HG03103 (cell line): ENCODE data around the gene BAK1.

ENCODE experiments used
- ATAC-seq: cut with Tn5 transposase; IDR thresholded peaks from one replicate; pipeline ENCODE4 v1.9.1; 2021; ENCODE audit warnings: low read depth; ENCODE audit not compliant: unreplicated experiment

Gene BAK1

DNA sequence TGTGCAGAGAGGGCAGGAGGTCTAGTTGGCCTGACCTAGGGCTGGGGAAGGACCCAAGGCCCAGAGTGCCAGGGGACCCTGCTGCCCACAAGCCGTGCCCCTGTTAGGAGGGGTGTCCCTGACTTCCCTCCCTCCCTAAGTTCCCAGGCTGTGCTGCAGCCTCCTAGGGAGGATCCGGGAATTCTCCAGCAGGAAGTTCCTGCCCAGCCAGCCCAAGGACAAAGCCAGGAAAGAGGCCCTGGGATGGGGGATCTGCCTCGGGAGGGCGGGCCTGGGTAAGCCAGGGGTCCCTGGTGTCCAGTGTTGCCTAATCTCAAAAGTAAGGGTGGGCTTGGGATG lies 9.3 kb upstream of the BAK1 start:
- no peak for ATAC-seq

DNA sequence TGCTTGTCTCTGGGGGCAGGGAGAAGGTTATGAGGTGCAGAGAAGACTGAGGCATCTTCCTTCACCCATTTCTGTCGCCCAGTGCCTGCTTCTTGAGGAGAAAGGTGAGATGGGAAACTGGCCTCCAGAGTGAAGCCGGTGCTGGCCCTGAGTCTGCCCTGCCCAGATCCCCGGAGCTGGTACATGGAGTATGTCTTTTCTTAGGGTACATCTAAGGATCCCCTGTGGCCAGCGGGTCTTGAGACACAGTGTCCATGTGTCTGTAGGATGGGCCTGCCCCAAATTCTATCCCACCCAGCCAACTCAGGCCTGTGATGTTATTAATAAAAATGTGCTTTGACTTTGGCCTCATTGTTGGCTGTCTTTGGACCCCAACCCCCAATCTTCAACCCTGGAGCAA lies 8.8 kb upstream of the BAK1 start:
- ATAC-seq: no peak

DNA sequence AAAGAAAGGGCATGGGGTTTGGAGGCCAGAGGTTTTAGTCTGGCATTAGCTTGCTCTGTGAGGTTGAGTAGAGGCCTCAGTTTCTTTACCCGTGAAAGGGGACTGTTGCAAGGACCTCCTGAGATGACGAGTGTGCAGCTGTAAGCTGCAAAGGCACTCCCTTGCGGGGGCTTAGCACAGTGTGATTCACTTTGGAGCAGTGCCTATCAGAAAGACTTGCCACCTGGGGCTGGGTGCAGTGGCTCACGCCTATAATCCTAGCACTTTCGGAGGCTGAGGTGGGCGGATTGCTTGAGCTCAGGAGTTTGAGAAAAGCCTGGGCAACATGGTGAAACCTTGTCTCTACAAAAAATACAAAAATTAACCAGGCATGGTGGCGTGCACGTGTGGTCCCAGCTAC lies 7.5 kb upstream of the BAK1 start:
- ATAC-seq: no peak

DNA sequence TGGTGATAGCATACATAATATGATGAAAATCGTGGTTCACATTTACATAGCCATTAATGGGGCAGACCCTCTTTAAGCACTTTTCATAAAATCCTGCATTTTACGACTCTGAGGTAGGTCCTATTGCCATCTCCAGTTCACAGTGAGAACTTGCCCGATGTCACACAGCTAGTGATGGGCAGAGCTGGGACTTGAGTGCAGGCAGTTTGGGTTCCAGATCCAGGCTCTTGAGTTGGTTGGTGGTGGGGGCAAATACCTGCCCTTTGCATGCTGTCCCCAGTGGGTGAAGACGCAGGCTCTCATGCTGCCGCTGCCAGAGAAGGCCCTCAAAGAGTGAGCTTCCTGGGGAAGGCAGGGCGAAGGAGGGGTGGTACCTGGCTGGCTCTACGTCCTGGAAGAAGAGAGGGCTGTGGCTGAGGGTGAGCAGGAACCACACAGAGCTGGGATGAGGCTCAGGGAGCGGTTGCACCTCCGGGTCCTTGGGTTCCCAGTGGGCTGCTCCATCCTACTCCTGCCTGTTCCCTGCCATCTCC lies 6.1 kb upstream of the BAK1 start:
- ATAC-seq: no peak

DNA sequence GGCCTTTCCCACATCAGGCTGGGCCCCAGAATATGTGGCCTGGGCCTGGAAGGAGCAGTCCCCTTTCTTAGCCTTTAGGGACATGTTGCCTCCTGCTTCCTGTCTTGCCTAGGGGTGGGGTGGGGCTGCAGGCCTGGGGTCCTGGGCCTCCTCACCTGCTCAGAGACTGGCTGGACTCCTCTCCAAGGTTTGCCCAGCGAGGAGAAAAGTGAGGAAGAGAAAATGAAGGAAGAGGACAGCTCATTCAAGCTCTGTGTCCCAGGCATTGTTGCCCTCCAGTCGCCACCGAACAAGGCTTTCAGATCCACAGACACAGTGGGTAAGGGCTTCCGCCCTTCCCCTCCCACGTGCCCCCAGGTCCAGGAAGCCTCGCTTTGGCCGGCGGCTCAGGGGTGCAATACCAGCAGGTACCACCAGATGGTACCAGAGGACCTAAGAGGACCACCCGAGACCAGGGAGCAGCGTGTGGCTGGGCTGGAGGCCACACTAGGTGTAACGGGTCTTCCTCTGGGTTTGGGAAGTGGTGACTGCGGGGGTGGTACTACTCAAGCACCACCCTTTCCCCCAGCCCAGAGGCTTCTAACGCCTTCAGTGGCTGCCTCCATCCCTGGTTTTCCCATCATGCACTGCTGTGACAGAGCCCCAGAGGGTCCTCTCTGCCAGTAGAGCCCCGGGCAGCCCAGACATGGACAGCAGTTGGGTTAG lies 5.5 kb upstream of the BAK1 start:
- peak; percentile 52 for ATAC-seq

DNA sequence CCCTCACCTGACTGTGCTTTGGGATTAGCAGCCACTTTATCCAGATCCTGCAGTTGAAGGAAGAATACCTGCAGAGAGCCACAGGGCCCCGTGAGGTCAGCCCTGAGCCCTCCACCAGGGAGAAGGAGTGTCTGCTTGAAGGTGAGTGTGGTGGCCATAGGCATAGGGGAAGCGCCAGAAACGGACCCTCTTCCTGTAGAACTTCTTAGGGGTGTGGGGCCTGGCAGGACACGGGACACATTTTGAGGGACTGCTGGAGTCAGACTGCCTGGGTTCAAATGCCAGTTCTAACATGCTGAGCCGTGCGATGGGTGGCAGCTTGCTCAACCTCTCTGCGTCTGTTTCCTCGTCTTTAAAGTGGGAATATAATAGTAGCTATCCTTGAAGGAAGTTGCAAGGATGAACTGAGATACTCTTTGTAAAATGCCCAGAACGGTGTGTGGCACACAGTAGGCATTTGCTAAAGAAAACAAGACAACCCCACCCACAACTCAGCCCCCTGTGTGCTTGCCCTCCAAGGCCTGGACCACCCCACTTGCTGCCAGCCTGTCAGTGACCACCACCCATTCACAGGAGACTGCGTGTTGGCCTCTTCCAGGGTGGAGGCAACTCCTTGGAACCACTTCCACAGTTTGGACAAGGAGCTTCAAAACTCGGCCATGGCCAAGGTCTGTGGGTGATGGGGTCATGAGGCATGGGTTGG lies 4.8 kb upstream of the BAK1 start:
- ATAC-seq: no peak

DNA sequence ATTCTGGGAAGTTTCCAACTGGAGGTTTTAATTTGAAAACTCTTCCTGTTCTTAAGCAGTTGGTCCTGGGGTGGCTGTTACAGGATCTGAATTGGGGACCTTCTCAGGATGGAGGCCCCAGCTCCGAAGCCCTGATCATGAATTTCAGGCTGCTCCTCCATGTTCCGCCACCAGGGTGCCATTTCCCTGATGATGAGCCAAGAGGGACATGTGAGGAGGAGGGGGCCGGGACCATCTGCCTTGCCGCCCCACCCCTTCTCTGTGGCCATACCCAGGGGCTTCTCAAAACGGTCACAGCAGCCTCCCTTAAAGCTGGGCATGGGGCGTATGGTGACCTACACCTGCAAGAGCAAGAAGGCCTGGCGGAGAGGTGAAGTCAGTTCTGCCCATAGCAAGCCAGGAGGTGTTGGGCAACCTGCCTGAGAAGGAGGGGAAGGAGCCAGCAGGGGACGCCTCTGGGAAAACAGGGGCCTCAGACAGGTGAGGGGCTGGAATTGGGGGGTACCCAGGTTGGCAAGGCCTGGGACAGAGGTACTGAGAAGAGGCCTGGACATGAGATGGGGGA lies 3.6 kb upstream of the BAK1 start:
- no peak for ATAC-seq

DNA sequence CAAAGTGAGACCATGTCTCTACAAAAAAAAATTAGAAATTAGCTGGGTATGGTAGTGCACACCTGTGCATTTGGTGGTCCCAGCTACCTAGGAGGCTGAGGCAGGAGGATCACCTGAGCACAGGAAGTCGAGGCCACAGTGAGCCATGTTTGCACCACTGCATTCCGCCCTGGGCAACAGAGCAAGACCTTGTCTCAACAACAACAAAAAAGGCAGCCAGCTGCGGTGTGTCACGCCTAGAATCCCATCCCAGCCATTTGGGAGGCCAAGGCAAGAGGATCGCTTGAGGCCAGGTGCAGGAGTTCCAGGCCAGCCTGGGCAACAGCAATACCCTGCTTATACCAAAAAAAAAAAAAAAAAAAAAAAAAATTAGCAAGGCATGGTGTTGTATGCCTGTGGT lies 1.1 kb upstream of the BAK1 start:
- no peak for ATAC-seq

DNA sequence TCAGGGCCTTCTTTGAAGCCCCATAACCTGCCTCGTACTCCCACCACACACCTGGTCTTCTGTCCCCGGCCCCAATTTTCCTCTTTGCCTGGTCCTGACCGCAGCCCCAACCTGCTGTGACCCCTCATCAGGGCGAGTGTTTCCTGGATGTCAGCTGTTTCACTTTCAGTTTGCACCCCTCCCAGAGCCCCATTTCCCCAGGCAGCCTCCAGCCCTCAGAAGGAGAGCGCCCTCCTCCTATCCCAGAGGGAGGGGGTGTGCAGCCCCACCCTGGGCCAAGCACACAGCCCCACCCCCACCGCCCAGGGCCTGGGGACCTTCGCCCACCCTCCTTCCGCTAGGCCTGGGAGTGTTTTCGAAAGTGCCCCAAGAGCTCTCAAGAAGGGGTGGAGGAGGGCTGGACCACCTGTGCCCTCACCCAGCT lies 1.5 kb downstream of the BAK1 start:
- no peak for ATAC-seq

DNA sequence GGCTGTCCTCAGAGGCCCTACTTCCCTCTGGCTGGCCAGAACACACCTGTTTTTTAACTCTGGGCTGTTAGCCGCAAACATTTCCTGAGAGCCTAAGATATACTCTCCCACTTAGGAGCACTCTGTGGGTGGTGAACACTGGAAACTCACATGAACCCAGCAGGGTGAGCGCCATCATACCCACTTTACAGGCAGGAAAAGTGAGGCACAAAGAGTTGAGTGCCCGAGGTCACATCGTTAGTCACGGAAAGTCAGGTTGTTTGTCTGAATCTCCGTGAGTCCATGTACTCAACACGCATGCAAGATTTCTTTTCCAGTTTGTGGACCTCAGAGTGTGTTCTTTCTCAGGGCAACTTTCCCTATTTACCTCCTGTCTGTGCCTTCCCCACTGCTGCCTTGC lies 1.9 kb downstream of the BAK1 start:
- ATAC-seq: no peak

DNA sequence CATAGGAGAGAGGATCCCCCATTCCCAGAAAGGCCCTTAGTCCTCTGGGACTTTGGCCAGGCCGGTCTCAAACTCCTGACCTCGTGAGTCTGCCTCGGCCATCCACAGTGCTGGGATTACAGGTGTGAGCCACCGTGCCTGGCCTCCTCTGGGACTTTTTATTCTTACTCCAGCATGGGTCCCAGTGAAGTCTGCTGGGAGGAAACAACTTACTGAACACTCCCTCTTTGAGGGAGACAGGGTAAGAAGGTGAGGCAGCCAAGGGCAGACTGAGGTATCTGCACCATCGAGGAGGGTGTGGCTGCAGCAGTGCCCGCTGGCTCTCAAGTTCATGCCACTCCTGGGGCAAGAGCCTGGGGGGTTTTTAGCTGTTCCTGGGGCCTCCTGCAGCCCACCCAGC lies 2.4 kb downstream of the BAK1 start:
- no peak for ATAC-seq

DNA sequence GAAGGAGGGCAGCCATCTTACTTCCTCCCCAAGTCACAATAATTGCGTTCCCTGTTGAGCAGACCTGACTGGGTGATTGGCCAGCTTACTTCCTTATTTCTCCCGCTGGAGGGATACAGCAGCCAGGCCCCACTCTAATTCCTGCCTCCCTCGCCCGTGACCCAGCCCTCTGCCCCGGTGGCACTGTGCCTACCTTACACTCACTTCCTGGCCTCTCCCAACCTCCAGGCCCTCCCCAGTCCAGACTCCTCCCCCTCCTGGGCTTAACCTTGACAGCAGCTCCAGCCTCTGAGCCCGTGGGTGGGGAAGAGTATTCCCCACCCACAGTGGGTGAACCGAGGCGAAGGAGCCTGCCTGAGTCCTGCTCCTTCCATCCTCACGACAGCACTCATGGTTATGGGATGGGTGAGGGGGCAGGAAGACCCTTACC lies 3.0 kb downstream of the BAK1 start:
- ATAC-seq: no peak

DNA sequence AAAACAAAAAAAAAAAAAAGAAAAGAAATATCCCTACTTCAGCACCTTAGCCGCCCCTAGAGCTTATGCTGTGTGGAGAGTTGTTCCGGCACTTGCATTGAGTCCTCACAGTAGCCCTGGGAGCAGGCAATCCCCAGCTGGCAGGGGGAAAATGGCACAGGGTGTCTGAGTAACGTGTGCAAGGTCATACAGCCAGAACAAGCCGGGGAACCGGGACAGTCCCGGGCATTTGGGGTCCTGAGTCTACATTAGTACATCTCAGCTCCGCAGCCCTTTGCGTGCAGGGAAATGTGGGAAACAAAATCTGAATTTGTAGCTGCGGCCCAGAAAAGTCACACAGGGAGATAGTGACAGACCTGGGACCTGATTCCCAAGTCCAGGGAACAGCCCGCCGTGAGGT lies 3.4 kb downstream of the BAK1 start:
- ATAC-seq: no peak

DNA sequence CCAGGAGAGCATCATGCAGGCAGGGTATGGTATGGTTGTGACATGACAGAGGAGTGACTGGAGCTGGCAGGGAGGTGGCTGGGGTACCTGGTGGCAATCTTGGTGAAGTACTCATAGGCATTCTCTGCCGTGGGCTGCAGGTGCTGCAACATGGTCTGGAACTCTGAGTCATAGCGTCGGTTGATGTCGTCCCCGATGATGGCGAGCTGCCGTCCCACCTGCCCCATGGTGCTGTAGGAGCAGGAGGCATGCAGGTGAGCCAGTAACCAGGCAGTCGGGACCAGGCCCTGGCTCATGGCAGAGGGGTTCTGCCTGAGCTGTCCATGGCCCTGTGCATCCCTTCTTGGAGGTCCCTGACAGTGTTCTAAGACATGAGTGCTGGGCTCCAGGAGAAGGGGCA lies 4.9 kb downstream of the BAK1 start:
- no peak for ATAC-seq

DNA sequence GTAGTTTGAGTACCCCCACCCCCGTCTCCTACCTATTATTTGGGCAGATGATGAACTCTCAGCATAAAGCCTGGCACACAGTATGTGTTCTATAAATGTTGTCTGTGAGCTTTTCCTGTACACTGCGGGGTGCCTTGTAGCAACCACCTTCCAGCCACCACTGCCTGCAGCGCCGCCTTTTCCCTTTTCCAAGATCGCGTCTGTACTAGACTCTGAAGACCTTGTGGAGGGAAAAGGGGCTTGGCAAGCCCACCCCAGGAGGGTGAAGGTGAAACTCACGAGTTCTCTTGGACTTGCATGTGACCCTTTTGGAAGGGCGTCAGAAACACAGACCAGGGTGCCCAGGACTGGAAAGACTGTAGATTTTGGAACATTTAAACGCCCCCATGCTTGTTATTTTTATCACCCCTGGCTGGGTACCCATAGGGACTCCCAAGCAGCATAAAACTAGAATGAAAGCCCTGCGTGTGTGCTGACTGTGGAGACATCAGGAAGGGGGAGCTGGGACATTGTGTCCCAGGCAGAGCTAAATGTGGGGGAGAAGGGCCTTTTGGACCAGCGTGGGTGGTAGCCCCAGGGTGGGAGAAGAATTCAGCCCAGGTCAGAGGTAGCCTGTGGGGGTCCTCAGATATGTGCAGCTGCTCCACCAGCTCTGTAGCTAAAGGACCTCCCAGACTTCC lies 8.3 kb downstream of the BAK1 start:
- no peak for ATAC-seq

DNA sequence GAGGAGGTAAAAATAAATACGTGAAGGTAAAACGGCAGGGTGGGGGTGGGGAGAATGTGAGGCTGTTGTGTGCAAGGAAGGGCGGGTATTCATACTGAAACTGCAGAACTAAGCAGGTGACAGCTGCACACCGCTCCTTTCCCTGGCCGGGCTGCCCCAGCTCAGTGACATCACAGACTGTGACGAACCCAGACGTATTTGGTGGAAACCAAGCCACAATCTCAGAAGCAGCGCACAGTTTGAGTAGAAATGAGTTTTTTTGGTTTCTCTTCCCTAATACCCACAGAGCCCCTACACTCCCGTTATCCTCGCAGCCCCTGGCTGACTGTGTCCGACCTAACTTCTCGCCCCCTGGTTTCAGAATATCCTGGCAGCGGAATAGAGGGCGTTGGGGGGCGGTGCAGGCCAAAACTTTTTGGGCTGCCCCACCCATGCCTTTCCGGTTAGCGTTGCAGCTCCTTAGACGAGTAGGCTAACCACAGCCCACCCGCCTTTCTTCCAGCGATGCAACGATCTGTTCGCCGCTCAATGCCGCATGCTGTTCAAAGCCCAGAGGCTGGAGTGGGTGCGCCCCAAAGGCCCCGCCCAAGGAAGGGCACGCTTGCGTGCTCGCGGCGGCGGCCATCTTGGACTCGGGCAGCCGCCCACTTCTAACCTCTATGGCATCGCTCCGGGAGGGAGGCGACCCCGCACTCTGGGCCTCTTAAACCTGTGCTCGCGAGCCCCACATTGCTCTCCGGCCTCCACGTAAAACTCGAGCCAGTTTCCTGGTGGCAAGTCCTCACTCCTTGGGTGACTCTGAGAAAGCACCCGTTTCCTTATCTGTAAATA lies 9.1 kb downstream of the BAK1 start:
- peak; percentile 71 for ATAC-seq

DNA sequence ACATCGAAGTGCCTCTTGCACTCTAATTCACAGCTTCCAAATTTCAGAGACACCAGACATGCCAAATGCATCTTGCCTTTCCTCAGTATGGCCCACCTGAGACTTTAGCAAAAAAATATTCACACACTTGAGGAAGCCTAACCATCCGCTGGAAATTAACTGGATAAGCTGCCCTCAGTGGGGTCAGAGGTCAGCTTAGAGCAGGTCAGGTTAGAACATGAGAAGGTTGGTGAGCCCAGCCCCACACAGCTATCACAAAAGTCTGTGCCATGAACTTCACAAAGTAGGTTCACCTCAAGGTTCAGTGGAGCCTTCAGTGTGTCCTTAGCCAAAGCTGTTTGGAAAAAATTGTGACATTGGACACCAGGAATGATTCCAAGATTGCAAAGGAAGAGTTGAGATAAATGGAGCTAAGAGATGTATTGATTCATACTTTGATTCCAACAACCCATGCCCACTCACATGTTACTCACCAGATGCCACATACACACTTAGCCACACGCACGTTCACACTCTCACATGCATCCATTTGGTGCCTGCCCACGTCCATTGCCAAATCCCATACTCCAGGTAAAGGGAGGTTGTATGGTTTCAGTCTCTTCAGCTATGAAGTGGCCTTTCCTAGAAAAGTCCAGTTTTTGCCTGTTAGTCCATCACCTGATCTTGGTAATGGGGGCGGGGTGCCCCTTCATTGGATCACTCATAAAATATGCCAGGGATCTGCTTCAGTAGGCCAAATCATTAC lies 11.1 kb downstream of the BAK1 start:
- ATAC-seq: no peak

DNA sequence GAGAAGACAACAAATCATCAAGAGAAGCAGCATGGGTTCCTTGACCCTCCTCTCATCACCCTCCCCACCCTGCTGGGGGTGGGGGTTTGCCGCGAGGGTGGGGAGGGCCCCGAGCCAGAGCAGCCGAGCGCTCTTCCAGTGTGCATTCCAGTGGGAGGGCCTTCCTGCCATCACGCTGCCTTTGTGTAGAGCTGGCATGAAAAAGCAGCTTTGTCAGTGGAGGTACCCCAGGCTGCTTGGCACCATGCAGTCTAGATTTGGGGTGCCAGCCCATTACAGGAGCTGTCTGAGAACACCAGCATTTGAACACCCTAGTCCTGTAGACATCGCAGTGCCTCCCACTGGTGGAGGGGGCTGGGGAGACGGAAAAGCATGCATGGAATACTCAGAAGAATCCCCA lies 12.2 kb downstream of the BAK1 start:
- ATAC-seq: no peak

DNA sequence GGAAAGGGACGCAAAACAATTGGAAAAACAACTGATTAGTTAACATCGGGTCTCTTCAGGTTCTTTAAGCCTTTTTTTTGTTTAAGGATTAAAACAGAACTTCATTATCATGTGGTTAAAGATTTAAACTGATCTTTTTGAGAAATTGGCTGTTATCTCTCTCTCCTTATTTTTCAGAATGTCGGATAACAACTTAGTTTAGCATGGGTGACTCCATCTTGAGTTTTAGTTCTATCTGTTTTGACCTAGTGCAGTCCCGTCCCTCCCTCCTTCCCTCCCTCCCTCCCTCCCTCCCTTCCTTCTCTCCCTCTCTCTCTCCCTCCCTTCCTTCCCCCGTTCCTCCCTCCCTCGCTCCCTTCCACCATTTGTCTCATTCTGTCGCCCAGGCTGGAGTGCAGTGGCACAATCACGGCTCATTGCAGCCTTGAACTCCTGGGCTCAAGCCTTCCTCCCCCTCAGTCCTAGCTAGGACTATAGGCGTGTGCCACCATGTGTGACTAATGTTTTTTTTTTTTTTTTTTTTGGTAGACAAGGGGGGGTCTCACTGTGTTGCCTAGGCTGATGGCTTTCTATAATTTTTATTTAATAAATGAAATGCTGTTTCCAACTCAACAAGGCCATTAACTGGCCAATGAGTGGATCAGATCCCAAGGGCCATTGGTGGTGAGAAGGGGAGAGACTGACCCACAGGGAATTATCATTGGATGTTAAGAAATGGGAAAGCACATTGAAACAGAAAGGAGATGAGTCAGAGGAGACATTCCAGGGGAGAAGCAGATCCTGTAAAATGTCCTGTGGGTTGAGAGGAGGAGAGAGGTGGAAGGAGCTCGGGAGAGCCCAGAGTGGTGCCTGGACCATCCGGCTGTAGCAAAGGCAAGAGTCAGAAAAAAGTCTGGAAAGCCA lies 13.6 kb downstream of the BAK1 start:
- ATAC-seq: no peak
